Testis (tissue), 2 donors: Measurements from ENCODE around the gene SHC3.

Source experiments
- CTCF ChIP-seq, 3 experiments: fragments of 450-650 bp in 2 of 3; fragments of 200-600 bp in 1 of 3; sonication (generic) in 1 of 3; IDR thresholded peaks; one replicate each; pipeline ENCODE4 v1.5.1; 2016 to 2019; ENCODE audit warnings: antibody characterized with exemption in 3 of 3, mild to moderate bottlenecking in 2 of 3, moderate library complexity in 1 of 3
- POLR2A ChIP-seq: fragments of 450-650 bp; IDR thresholded peaks from one replicate; pipeline ENCODE4 v1.6.1; 2017; ENCODE audit warnings: antibody characterized with exemption, mild to moderate bottlenecking, moderate library complexity

DNA sequence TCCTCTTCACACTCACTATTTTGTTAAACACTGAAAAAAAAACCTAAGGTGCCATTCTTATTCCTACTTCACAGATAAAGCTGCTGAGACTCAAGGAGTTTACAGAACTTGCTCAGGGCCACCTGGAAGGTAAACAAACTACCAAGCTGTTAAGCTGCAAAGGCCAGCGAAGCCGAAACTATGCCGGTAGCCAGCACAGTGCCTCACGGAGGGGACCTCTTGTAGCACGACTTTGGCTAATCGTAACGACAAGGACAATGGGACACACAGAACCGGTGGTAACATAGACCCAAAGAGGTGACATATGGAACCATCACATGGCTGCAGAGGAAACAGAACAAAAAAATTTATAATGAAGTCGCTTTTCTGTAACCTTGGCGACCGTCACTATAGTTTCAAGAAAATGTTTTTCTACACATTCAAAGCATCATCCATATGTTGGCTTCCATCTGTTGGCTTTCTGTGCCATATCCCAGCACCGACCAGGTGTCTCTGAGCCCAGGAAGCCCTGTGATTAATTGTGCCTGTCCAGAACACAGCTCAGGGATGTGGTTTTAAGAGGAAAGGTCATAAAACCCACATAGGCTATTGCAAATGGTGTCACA is 127.1 kb downstream of the SHC3 start:
- TF ChIP-seq CTCF (IDR thresholded peaks at IDR 0.05), result no peak
- TF ChIP-seq POLR2A, result no peak
